ENCODE measurements around the gene C11orf21.

DNA sequence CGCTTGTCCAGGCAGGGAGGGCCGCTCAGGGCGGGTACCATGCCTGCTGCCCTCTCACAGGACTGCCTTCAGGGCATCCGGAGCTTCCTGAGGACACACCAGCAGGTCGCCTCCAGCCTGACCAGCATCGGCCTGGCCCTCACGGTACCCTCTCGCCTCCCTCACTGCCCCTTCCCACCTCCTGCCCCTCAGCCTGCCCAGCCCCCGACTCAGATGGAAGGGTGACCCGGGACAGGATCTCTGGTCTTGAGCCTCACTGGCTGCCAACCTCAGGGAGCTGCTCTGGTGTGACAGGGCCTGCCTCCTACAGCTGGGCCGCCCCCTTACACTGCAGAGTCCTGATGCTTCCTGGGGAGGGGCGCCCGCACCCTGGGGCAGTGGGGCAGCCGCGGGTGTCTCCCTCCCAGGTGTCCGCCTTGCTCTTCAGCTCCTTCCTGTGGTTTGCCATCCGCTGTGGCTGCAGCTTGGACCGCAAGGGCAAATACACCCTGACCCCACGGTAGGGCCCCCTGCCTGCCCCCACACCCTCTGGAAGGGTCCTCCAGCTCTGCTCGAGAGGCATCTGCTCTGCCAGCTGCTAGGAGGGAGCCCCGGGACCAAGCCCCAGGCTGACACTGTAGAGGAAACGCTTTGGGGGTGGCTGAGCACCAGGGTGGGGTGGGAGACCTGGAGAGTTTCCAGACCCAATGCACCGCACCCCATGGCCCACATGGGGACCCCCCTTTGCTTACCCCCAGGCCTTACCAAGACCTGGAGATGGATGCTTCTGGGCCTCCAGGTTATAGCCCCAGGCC is 14.6 kb upstream of the C11orf21 start:
- TF ChIP-seq EZH2phosphoT487 (IDR thresholded peaks at IDR 0.05; ENCODE audit: insufficient read depth, low read depth) (no peak), EZH2 (IDR thresholded peaks at IDR 0.05; ENCODE audit: insufficient read depth, poor library complexity, severe bottlenecking) (no peak)

Measured in GM23248 (cell line).